Measurements from ENCODE around the gene PLEK. TPM values are rescaled to one million over a fixed set of nuclear protein-coding genes. Genes with fewer than 3 reads are reported as not detected.
"Not testable (repeated sequence)": the region's sequence is repeated elsewhere in the genome, so short reads cannot be mapped to it uniquely, and the experiment has no call there.

The PLEK gene
- total and polyA plus RNA-seq, 3 donors from 2014 or later, result 1.7 to 9.2 (median 2.4) TPM

DNA sequence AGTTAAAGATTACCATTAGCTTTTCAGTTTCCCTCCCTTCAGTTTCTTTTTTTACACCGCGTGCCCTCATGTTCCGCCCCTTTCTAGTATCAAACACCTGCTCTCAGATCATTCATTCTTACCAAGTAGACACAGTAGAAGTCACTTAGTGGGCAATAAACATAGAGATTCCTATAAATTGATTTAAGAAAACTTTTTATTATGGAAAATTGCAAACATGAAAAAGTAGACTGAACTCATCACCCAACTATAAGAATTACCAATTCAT, 24.1 kb upstream of the PLEK start:
- intact Hi-C loops (cut with DNase I; ENCODE audit: low total_unique reads), result no loop called here
- no peaks in the 10 kb centered on the region for H3K4me1 ChIP-seq
- H3K27me3 ChIP-seq, result no peaks in the 10 kb centered on the region
- no peak overlapping the region for H3K27ac ChIP-seq
- no peaks in the 10 kb centered on the region for H3K36me3 ChIP-seq (ENCODE audit: low read depth, missing control alignments)
- no peak for DNase-seq
- no peaks in the 10 kb centered on the region for H3K9me3 ChIP-seq
- 80 to 89% methylated on average over 3 of the region's 3 CpGs for WGBS, 2 donors
- H3K4me3 ChIP-seq, result no peak overlapping the region
- no peak for TF ChIP-seq CTCF (IDR thresholded peaks at IDR 0.05)
- TF ChIP-seq POLR2A (IDR thresholded peaks at IDR 0.05), result no peak

DNA sequence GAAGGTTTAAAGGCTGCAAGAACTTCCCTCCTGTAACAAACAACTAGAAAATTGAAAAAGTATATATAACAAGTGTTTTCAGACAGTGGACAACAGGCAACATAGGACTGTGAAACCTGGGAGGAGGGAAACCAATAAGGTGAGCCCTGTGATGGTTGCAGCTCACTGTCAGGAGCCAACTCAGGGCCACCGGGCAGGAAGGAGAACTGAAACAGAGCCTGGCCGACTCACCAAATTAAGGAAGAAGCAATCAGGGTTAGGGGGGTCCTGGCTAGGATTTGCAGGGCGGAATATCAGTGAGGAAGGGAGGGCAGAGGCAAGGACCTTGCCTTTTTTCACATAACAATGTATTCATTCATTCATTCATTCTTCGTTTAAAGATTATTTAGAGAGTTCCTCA, 23.5 kb upstream of the PLEK start:
- H3K36me3 ChIP-seq (ENCODE audit: low read depth, missing control alignments), result no peaks in the 10 kb centered on the region
- no peak overlapping the region for H3K27ac ChIP-seq
- intact Hi-C loops (cut with DNase I; ENCODE audit: low total_unique reads), result no loop called here
- H3K4me1 ChIP-seq, result no peaks in the 10 kb centered on the region
- no peak for DNase-seq
- no peaks in the 10 kb centered on the region for H3K27me3 ChIP-seq
- no peaks in the 10 kb centered on the region for H3K9me3 ChIP-seq
- H3K4me3 ChIP-seq, result no peak overlapping the region
- WGBS, 2 donors, result 70 to 85% methylated on average over 4 of the region's 4 CpGs
- TF ChIP-seq POLR2A (IDR thresholded peaks at IDR 0.05), result no peak
- no peak for TF ChIP-seq CTCF (IDR thresholded peaks at IDR 0.05)

DNA sequence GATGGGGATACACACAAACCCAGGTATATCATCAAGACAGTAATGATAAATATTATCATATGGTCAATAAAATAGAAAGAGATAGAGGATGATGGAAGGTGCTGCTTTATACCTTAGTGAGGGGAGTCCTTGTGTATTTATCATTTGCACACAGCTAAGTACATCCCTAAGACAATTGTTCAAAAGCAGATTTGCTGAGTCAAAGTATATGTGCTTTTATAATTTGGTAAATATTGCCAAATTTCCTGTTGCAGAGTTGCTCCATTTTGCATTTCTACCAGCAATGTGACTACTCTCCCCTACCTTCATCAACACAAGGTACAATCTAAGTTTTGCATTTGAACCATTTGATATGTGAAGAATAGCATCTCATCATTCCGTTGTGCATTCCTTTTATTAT, 22.6 kb upstream of the PLEK start:
- Histone ChIP-seq H3K9me3 (no peaks in the 10 kb centered on the region), H3K27me3 (no peaks in the 10 kb centered on the region), H3K27ac (no peak overlapping the region), H3K4me1 (no peaks in the 10 kb centered on the region), H3K36me3 (ENCODE audit: low read depth, missing control alignments) (no peaks in the 10 kb centered on the region), H3K4me3 (no peak overlapping the region)
- no peak for DNase-seq
- TF ChIP-seq CTCF (IDR thresholded peaks at IDR 0.05) (no peak), POLR2A (IDR thresholded peaks at IDR 0.05) (no peak)
- intact Hi-C loops (cut with DNase I; ENCODE audit: low total_unique reads), result no loop called here
- WGBS, 2 donors, result 91% methylated on average over 1 of the region's 1 CpG

DNA sequence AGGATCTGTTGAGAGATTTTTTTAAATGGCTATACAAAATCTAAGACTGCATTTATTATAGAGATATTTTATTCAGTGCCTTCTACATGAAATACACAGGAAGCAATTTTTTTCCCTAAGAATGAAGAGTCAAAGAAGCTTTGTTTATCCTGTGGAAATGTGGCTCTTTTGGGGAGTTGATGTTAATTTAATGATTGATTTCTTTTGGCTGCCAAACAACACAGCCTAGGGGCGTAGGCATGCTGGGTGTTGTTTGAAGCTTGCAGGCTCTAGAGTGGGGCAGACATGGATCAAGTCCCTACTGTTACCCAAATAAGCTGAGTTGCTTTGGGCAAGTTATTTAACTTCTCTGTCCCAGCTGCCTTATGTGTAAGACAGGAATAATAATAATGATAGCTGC, 21.1 kb upstream of the PLEK start:
- Histone ChIP-seq H3K27me3 (no peaks in the 10 kb centered on the region), H3K27ac (no peak overlapping the region), H3K9me3 (no peaks in the 10 kb centered on the region), H3K4me3 (no peak overlapping the region), H3K36me3 (ENCODE audit: low read depth, missing control alignments) (no peaks in the 10 kb centered on the region), H3K4me1 (no peaks in the 10 kb centered on the region)
- TF ChIP-seq POLR2A (IDR thresholded peaks at IDR 0.05), result no peak
- TF ChIP-seq CTCF (IDR thresholded peaks at IDR 0.05), result no peak
- WGBS, 2 donors, result 86 to 92% methylated on average over 1 of the region's 1 CpG
- no peak for DNase-seq
- intact Hi-C loops (cut with DNase I; ENCODE audit: low total_unique reads), result no loop called here

GRCh38 chr2:68345129-68345875, 19.8 kb upstream of the PLEK start:
- DNase-seq, result no peak
- H3K36me3 ChIP-seq (ENCODE audit: low read depth, missing control alignments), result no peaks in the 10 kb centered on the region
- H3K9me3 ChIP-seq, result no peaks in the 10 kb centered on the region
- no peak for TF ChIP-seq CTCF (IDR thresholded peaks at IDR 0.05)
- H3K27me3 ChIP-seq, result no peaks in the 10 kb centered on the region
- no peaks in the 10 kb centered on the region for H3K4me1 ChIP-seq
- WGBS, 2 donors, result 72 to 80% methylated on average over 9 of the region's 9 CpGs
- intact Hi-C loops (cut with DNase I; ENCODE audit: low total_unique reads), result no loop called here
- H3K27ac ChIP-seq, result no peak overlapping the region
- no peak overlapping the region for H3K4me3 ChIP-seq

DNA sequence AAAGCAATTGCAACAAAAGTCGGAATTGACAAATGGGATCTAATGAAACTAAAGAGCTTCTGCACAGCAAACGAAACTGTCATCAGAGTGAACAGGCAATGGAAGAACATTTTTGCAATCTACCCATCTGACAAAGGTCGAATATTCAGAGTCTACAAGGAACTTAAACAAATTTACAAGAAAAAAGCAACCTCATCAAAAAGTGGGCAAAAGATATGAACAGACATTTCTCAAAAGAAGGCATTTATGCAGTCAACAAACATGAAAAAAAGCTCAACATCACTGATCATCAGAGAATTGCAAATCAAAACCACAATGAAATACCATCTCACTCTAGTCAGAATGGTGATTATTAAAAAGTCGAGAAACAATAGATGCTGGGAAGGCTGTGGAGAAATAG, 16.0 kb upstream of the PLEK start:
- H3K27ac ChIP-seq; H3K4me1 ChIP-seq; DNase-seq; intact Hi-C loops (cut with DNase I; ENCODE audit: low total_unique reads); H3K27me3 ChIP-seq; H3K9me3 ChIP-seq; H3K4me3 ChIP-seq; H3K36me3 ChIP-seq (ENCODE audit: low read depth, missing control alignments): not testable (repeated sequence)
- 86 to 93% methylated on average over 4 of the region's 4 CpGs for WGBS, 2 donors
